H1 (cell line): ENCODE data around the gene MAGI1. TPM values are rescaled to one million over a fixed set of nuclear protein-coding genes. Genes with fewer than 3 reads are reported as not detected.

ENCODE experiments used
- CTCF ChIA-PET: fragments of 300-600 bp; sonication (Branson Sonifier 250); formaldehyde crosslinking; loops from one replicate; lab custom pipeline; 2021; ENCODE audit not compliant: partially characterized antibody; lab: Charles Lee
- POLR2A ChIA-PET: fragments of 300-600 bp; sonication (Branson Sonifier 250); formaldehyde crosslinking; loops from one replicate; lab custom pipeline; 2021; ENCODE audit warnings: inconsistent platforms; ENCODE audit not compliant: partially characterized antibody; lab: Charles Lee
- DNase-seq, 2 experiments: peaks; one replicate each; pipeline versions ENCODE4 v3.0.0 to v3.0.0-alpha.2; 2010 to 2022; ENCODE audit warnings: low spot score in 2 of 2, low read depth in 1 of 2, mixed read lengths in 1 of 2
- FAIRE-seq: peaks from 2 replicates; lab custom pipeline; 2011; peaks lifted over from hg19 to GRCh38; lab: Jason Lieb, UNC
- H2AFZ ChIP-seq: 2 replicates; pipeline ENCODE4 v1.8.1; 2012; ENCODE audit warnings: low read length, inconsistent platforms
- H2AK5ac ChIP-seq: 2 replicates; pipeline ENCODE4 v1.6.1; 2013; ENCODE audit warnings: low read depth, low read length
- H2BK120ac ChIP-seq: replicated peaks from 2 replicates; pipeline ENCODE3; 2013; ENCODE audit warnings: low read depth, low read length, inconsistent platforms
- H2BK12ac ChIP-seq: 2 replicates; pipeline ENCODE4 v1.6.1; 2013; ENCODE audit warnings: low read depth, low read length
- H2BK15ac ChIP-seq: 2 replicates; pipeline ENCODE4 v1.6.1; 2013; ENCODE audit warnings: low read length
- H2BK20ac ChIP-seq: 2 replicates; pipeline ENCODE4 v1.6.1; 2013; ENCODE audit warnings: low read length
- H2BK5ac ChIP-seq: 2 replicates; pipeline ENCODE4 v1.6.1; 2013; ENCODE audit warnings: low read depth, low read length
- H3K14ac ChIP-seq: 2 replicates; pipeline ENCODE4 v1.6.1; 2013; ENCODE audit warnings: inconsistent platforms; ENCODE audit not compliant: insufficient read length
- H3K18ac ChIP-seq: 2 replicates; pipeline ENCODE4 v1.6.1; 2013; ENCODE audit warnings: low read length; ENCODE audit errors: extremely low read depth
- H3K23ac ChIP-seq: 2 replicates; pipeline ENCODE4 v1.6.1; 2013; ENCODE audit warnings: inconsistent platforms; ENCODE audit not compliant: insufficient read length
- H3K23me2 ChIP-seq: 2 replicates; pipeline ENCODE4 v1.6.1; 2013; ENCODE audit warnings: low read depth, low read length
- H3K27ac ChIP-seq: 2 replicates; pipeline ENCODE4 v1.6.1; 2011; ENCODE audit warnings: low read depth, low read length, inconsistent platforms
- H3K27me3 ChIP-seq, 4 experiments: replicated peaks in 1 of 4; 1 replicate in 1 of 4; 2 replicates in 3 of 4; pipeline versions ENCODE4 v1.6.1 to v1.8.1; 2011 to 2013; ENCODE audit warnings: low read length in 3 of 4, mild to moderate bottlenecking in 3 of 4, inconsistent platforms in 2 of 4, mixed read lengths in 2 of 4, moderate library complexity in 1 of 4; ENCODE audit not compliant: control insufficient read depth in 3 of 4, insufficient read depth in 3 of 4; ENCODE audit errors: extremely low read depth in 1 of 4
- H3K36me3 ChIP-seq, 4 experiments: 2 replicates each; pipeline versions ENCODE4 v1.6.1 to v1.8.1; 2011 to 2013; ENCODE audit warnings: mild to moderate bottlenecking in 4 of 4, low read length in 3 of 4, moderate library complexity in 2 of 4, control low read depth in 1 of 4, inconsistent platforms in 1 of 4; ENCODE audit not compliant: insufficient read depth in 4 of 4, control insufficient read depth in 2 of 4
- H3K4ac ChIP-seq: replicated peaks from 2 replicates; pipeline ENCODE3; 2013; ENCODE audit warnings: low read length, low read depth, mixed read lengths, inconsistent platforms; ENCODE audit not compliant: insufficient read length
- H3K4me1 ChIP-seq, 4 experiments: replicated peaks in 1 of 4; 1 replicate in 1 of 4; 2 replicates in 3 of 4; pipeline versions ENCODE4 v1.6.1 to v1.8.1; 2011 to 2013; ENCODE audit warnings: low read length in 3 of 4, inconsistent platforms in 2 of 4, mixed read lengths in 1 of 4; ENCODE audit not compliant: insufficient read depth in 4 of 4, control insufficient read depth in 3 of 4
- H3K4me2 ChIP-seq, 2 experiments: 2 replicates each; pipeline versions ENCODE4 v1.6.1 to v1.8.1; 2011 to 2013; ENCODE audit warnings: low read depth in 2 of 2, low read length in 2 of 2, control low read depth in 1 of 2, inconsistent platforms in 1 of 2, mild to moderate bottlenecking in 1 of 2; ENCODE audit not compliant: insufficient read depth in 1 of 2
- H3K4me3 ChIP-seq, 4 experiments: fragments of 200-600, 300-600 bp in 1 of 4; sonication (generic), shearing (Covaris generic), sonication (Bioruptor Twin) in 1 of 4; 2 replicates each; pipeline versions ENCODE4 v1.5.1 to v1.8.1; 2011 to 2016; ENCODE audit warnings: low read length in 4 of 4, low read depth in 3 of 4, control low read depth in 2 of 4, inconsistent platforms in 2 of 4, mild to moderate bottlenecking in 2 of 4, mixed read lengths in 1 of 4, moderate library complexity in 1 of 4; ENCODE audit not compliant: insufficient read depth in 2 of 4; ENCODE audit errors: extremely low read depth in 1 of 4
- H3K56ac ChIP-seq: replicated peaks from 2 replicates; pipeline ENCODE3; 2013; ENCODE audit warnings: low read depth, mild to moderate bottlenecking, mixed read lengths, low read length, inconsistent platforms; ENCODE audit not compliant: insufficient read length
- H3K79me1 ChIP-seq: 2 replicates; pipeline ENCODE4 v1.6.1; 2013; ENCODE audit warnings: low read depth, low read length, control low read depth
- H3K79me2 ChIP-seq, 2 experiments: 2 replicates each; pipeline versions ENCODE4 v1.6.1 to v1.8.1; 2012 to 2013; ENCODE audit warnings: low read length in 2 of 2, mild to moderate bottlenecking in 2 of 2, inconsistent platforms in 1 of 2; ENCODE audit not compliant: insufficient read depth in 2 of 2, control insufficient read depth in 1 of 2
- H3K9ac ChIP-seq, 4 experiments: replicated peaks in 1 of 4; 1 replicate in 1 of 4; 2 replicates in 3 of 4; pipeline versions ENCODE4 v1.6.1 to v1.8.1; 2011 to 2013; ENCODE audit warnings: low read depth in 3 of 4, low read length in 3 of 4, control low read depth in 2 of 4, mild to moderate bottlenecking in 2 of 4, moderate library complexity in 2 of 4, inconsistent platforms in 1 of 4; ENCODE audit errors: extremely low read depth in 1 of 4
- H3K9me3 ChIP-seq, 2 experiments: 2 replicates each; pipeline versions ENCODE4 v1.6.1 to v1.8.1; 2012 to 2013; ENCODE audit warnings: mild to moderate bottlenecking in 2 of 2, moderate library complexity in 2 of 2, control low read depth in 1 of 2, inconsistent platforms in 1 of 2, low read depth in 1 of 2, low read length in 1 of 2, mixed read lengths in 1 of 2; ENCODE audit not compliant: insufficient read depth in 2 of 2
- H4K20me1 ChIP-seq, 2 experiments: replicated peaks in 1 of 2; 2 replicates each; pipeline versions ENCODE3 to v1.8.1; 2011 to 2013; ENCODE audit warnings: inconsistent platforms in 2 of 2, low read length in 2 of 2, mild to moderate bottlenecking in 1 of 2; ENCODE audit not compliant: insufficient read depth in 2 of 2, control insufficient read depth in 1 of 2
- H4K5ac ChIP-seq: 2 replicates; pipeline ENCODE4 v1.6.1; 2013; ENCODE audit warnings: low read length, low read depth, mixed read lengths, inconsistent platforms; ENCODE audit not compliant: insufficient read length
- H4K8ac ChIP-seq: 2 replicates; pipeline ENCODE4 v1.8.0; 2013; ENCODE audit warnings: mild to moderate bottlenecking, moderate library complexity, low read length, inconsistent platforms; ENCODE audit not compliant: insufficient read depth; ENCODE audit errors: extremely low read depth
- H4K91ac ChIP-seq: replicated peaks from 2 replicates; pipeline ENCODE3; 2013; ENCODE audit warnings: low read length, mixed read lengths, inconsistent platforms; ENCODE audit not compliant: insufficient read length
- ASH2L ChIP-seq: fragments of 200-600, 300-600 bp; sonication (generic); IDR thresholded peaks from one replicate; pipeline ENCODE4 v1.7.1; 2017; ENCODE audit warnings: low read length
- BACH1 ChIP-seq: IDR thresholded peaks from 2 replicates; pipeline ENCODE4 v1.6.1; 2012; ENCODE audit warnings: low read length, improper control_type of control experiment
- CTBP2 ChIP-seq: IDR thresholded peaks from 2 replicates; pipeline ENCODE4 v1.7.0; 2011; ENCODE audit warnings: borderline replicate concordance, mild to moderate bottlenecking, moderate library complexity, mixed read lengths, low read length; ENCODE audit not compliant: insufficient read depth, insufficient read length
- KDM4A ChIP-seq: IDR thresholded peaks from one replicate; pipeline ENCODE4 v1.7.1; 2012; ENCODE audit warnings: low read depth, mild to moderate bottlenecking, moderate library complexity, low read length, inconsistent platforms; ENCODE audit not compliant: severe bottlenecking
- POLR2AphosphoS5 ChIP-seq: IDR thresholded peaks from 2 replicates; pipeline ENCODE4 v1.6.1; 2011; ENCODE audit warnings: low read depth, low read length
- SIRT6 ChIP-seq: IDR thresholded peaks from one replicate; pipeline ENCODE4 v1.7.1; 2012; ENCODE audit warnings: low read length, inconsistent platforms
- SP2 ChIP-seq: IDR thresholded peaks from 2 replicates; pipeline ENCODE4 v1.6.1; 2012; ENCODE audit warnings: mild to moderate bottlenecking, low read length, inconsistent platforms
- TAF1 ChIP-seq: IDR thresholded peaks from 2 replicates; pipeline ENCODE4 v1.6.1; 2011; ENCODE audit warnings: mild to moderate bottlenecking, low read depth, low read length
- TCF12 ChIP-seq: IDR thresholded peaks from 2 replicates; pipeline ENCODE4 v1.6.1; 2011; ENCODE audit warnings: low read depth, mild to moderate bottlenecking, low read length
- TEAD4 ChIP-seq: IDR thresholded peaks from 2 replicates; pipeline ENCODE4 v1.6.1; 2012; ENCODE audit warnings: low read depth, low read length, inconsistent platforms, mixed read lengths
- WGBS, 2 experiments: shearing (Covaris generic) in 1 of 2; methylation state at CpG; one replicate each; pipeline versions ENCODE4 v1.1.6 to v1.1.7; 2013 to 2015; ENCODE audit warnings: low lambda C conversion rate in 2 of 2, mixed read lengths in 2 of 2, inconsistent platforms in 1 of 2, low coverage in 1 of 2, missing lambda C conversion rate in 1 of 2; ENCODE audit not compliant: insufficient replicate concordance in 2 of 2, insufficient coverage in 1 of 2, insufficient read length in 1 of 2; ENCODE audit errors: extremely low coverage in 1 of 2, missing lambda C conversion rate in 1 of 2; 5-methylcytosine and 5-hydroxymethylcytosine counted together
- polyA plus RNA-seq, 7 experiments: library from polyadenylated mRNA; depleted of rRNA in 3 of 7; stranded (reverse) in 5 of 7; unstranded in 2 of 7; fragments of >200 nt in 5 of 7; fragments of 200-250 nt in 2 of 7; gene quantifications; 1 replicate in 5 of 7; 2 replicates in 1 of 7; 4 replicates in 1 of 7; pipeline versions ENCODE4 v1.2.1 to v1.2.3, GENCODE V29; 2011 to 2013; ENCODE audit warnings: missing spikeins in 2 of 7, mixed read lengths in 2 of 7
- total RNA-seq: library from RNA; stranded (reverse); fragmentation: NEBNext Ultra II Directional; extraction: Animal tissue kit (Norgen Biotek cat#: 25700); gene quantifications from 2 replicates; pipeline ENCODE4 v1.2.1, GENCODE V29; 2021
- TF ChIP-seq, protein P1 (sequence below): IDR thresholded peaks from 2 replicates; pipeline ENCODE4 v1.6.1; 2012; ENCODE audit warnings: low read length, inconsistent platforms
- TF ChIP-seq, protein P2 (sequence below): IDR thresholded peaks from 2 replicates; pipeline ENCODE4 v1.6.1; 2011; ENCODE audit warnings: low read length, improper control_type of control experiment

Gene MAGI1
- total and polyA plus RNA-seq, 2 of the 8 experiments (the other 6 are each of a cell fraction or from before 2014, with no cell fraction given) = 19.8 to 78.0 TPM

DNA sequence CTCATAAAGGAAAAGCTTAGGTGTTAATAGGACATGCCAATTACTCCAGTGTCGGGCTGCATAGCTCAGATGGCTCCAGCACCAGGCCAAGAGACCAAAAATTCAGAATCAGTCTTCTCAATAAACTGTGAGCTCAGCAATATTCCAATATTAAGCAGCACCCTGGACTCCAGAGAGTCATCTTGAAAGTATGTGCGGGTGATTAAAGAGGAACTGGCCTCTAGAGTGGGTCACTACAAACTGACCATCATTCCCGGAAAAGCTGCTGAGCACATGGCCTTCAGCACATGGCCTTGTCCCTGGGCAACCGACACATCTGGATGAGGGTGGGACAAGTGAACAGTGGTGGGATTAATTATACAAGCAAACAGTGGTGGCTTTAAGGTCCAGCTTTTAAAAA, 59.0 kb downstream of the MAGI1 start:
- H3K79me2 ChIP-seq = peaks cover 0 to 18% of the 10 kb centered on the region in 2 experiments; a peak in 1 of 4 replicates
- no peak overlapping the region for H2AFZ ChIP-seq
- ChIA-PET CTCF (interaction anchor here (0.6 to 1.5 kb wide), 3 partner anchors 20 to 57 kb away, joined by 3 to 9 read pairs (median 3); no protein-coding TSS in a partner anchor), POLR2A (interaction anchor here (0.9 to 2.5 kb wide), 5 partner anchors 9 to 57 kb away, joined by 3 to 9 read pairs (median 5); no protein-coding TSS in a partner anchor)
- no peak overlapping the region for H2AK5ac ChIP-seq
- no peak overlapping the region for H4K91ac ChIP-seq
- H3K23me2 ChIP-seq = no peaks in the 10 kb centered on the region
- H3K14ac ChIP-seq = no peak overlapping the region
- no peak overlapping the region for H2BK120ac ChIP-seq
- H3K9ac ChIP-seq = no peak overlapping the region
- no peaks in the 10 kb centered on the region for H3K9me3 ChIP-seq
- no peaks in the 10 kb centered on the region for H3K36me3 ChIP-seq
- no peak overlapping the region for H3K18ac ChIP-seq
- H3K23ac ChIP-seq = no peak overlapping the region
- WGBS, 2 experiments = 80% methylated on average over 4 of the region's 4 CpGs; no CpG with 5 or more reads in 1 of the 2 experiments
- no peaks in the 10 kb centered on the region for H3K79me1 ChIP-seq
- FAIRE-seq (no peak), DNase-seq (no peak)
- no peak overlapping the region for H2BK5ac ChIP-seq
- H3K4me3 ChIP-seq = no peak overlapping the region
- no peaks in the 10 kb centered on the region for H4K20me1 ChIP-seq
- H3K27ac ChIP-seq = no peak overlapping the region
- no peak overlapping the region for H4K8ac ChIP-seq
- H2BK15ac ChIP-seq = no peak overlapping the region
- peaks cover 0 to 10% (median 0%) of the 10 kb centered on the region in 4 experiments; a peak in 2 of 7 replicates for H3K4me1 ChIP-seq
- H3K27me3 ChIP-seq = no peaks in the 10 kb centered on the region
- no peak overlapping the region for H3K4ac ChIP-seq
- H4K5ac ChIP-seq = no peak overlapping the region
- no peak overlapping the region; the same call in 1 of the 2 replicates for H2BK12ac ChIP-seq
- H2BK20ac ChIP-seq = no peak overlapping the region
- no peak overlapping the region for H3K56ac ChIP-seq
- H3K4me2 ChIP-seq = no peak overlapping the region
- no peak for TF ChIP-seq TAF1
- TF ChIP-seq SIRT6 = no peak
- TF ChIP-seq TCF12 = no peak
- TF ChIP-seq, protein P1, sequence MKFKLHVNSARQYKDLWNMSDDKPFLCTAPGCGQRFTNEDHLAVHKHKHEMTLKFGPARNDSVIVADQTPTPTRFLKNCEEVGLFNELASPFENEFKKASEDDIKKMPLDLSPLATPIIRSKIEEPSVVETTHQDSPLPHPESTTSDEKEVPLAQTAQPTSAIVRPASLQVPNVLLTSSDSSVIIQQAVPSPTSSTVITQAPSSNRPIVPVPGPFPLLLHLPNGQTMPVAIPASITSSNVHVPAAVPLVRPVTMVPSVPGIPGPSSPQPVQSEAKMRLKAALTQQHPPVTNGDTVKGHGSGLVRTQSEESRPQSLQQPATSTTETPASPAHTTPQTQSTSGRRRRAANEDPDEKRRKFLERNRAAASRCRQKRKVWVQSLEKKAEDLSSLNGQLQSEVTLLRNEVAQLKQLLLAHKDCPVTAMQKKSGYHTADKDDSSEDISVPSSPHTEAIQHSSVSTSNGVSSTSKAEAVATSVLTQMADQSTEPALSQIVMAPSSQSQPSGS = no peak
- TF ChIP-seq, protein P2, sequence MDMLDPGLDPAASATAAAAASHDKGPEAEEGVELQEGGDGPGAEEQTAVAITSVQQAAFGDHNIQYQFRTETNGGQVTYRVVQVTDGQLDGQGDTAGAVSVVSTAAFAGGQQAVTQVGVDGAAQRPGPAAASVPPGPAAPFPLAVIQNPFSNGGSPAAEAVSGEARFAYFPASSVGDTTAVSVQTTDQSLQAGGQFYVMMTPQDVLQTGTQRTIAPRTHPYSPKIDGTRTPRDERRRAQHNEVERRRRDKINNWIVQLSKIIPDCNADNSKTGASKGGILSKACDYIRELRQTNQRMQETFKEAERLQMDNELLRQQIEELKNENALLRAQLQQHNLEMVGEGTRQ = no peak
- TF ChIP-seq POLR2AphosphoS5 = no peak
- TF ChIP-seq SP2 = no peak
- no peak for TF ChIP-seq BACH1
- TF ChIP-seq KDM4A = no peak
- TF ChIP-seq CTBP2 = no peak
- TF ChIP-seq TEAD4 = no peak
- no peak for TF ChIP-seq ASH2L
